ENCODE measurements around the gene VAMP8. TPM values are rescaled to one million over a fixed set of nuclear protein-coding genes. Genes with fewer than 3 reads are reported as not detected.
A peak's percentile ranks its signal among the peaks of the same experiment; 100 is the strongest.

Gene VAMP8
- polyA plus RNA-seq, 1 experiment: 0.70 TPM

DNA sequence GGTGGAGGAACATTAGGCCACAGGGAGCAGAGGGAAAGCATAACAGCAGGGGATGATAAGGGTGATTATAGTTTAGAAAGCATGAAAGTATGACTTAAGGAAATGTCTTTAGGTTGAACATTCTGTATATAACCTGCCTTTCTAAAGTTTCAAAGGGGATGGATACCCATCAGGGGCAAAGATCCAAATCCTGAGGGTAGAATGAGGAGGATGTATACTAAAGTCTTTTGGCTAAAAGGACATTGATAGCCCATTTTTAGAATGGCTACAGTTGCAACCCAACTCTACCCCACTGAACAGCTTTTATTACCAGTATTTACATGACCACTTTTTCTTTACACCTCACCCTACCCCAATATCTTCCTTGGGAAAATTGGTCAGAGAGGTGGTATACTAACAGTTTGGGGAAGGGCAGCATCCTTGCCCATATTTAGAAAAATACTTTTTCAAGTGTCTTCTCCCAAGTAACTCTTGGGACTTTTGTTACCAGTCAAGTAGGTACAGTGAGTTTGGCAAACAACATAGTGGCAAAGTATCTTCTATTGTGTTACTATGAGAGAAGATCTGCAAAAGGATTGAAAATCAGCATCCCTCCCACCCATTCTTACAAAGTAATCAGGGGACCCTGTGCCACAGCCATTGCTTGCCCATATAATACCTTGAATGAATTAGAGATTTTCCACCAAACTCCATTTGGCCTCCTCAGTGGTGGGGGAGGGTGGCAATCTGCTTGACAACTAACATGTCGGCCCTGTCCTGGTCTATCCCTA is 30.1 kb upstream of the VAMP8 start:
- peaks cover 17% of the 10 kb centered on the region for H3K36me3 ChIP-seq (ENCODE audit: control insufficient read depth, insufficient read depth, low read length)
- no peak for DNase-seq (ENCODE audit: low read depth)
- TF ChIP-seq, protein P1, sequence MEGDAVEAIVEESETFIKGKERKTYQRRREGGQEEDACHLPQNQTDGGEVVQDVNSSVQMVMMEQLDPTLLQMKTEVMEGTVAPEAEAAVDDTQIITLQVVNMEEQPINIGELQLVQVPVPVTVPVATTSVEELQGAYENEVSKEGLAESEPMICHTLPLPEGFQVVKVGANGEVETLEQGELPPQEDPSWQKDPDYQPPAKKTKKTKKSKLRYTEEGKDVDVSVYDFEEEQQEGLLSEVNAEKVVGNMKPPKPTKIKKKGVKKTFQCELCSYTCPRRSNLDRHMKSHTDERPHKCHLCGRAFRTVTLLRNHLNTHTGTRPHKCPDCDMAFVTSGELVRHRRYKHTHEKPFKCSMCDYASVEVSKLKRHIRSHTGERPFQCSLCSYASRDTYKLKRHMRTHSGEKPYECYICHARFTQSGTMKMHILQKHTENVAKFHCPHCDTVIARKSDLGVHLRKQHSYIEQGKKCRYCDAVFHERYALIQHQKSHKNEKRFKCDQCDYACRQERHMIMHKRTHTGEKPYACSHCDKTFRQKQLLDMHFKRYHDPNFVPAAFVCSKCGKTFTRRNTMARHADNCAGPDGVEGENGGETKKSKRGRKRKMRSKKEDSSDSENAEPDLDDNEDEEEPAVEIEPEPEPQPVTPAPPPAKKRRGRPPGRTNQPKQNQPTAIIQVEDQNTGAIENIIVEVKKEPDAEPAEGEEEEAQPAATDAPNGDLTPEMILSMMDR (IDR thresholded peaks at IDR 0.05; ENCODE audit: insufficient read depth, low read depth, low read length): no peak
- H3K27me3 ChIP-seq (ENCODE audit: control insufficient read depth, insufficient read depth, low read length): no peaks in the 10 kb centered on the region
- CTCF ChIA-PET: interaction anchor here (19.5 kb wide), 1 partner anchor 121 kb away, joined by 460 read pairs; the partner anchor contains the start of gene SH2D6
- POLR2A ChIA-PET: no interaction called here
- H3K4me3 ChIP-seq (ENCODE audit: low read depth, low read length): no peak overlapping the region

DNA sequence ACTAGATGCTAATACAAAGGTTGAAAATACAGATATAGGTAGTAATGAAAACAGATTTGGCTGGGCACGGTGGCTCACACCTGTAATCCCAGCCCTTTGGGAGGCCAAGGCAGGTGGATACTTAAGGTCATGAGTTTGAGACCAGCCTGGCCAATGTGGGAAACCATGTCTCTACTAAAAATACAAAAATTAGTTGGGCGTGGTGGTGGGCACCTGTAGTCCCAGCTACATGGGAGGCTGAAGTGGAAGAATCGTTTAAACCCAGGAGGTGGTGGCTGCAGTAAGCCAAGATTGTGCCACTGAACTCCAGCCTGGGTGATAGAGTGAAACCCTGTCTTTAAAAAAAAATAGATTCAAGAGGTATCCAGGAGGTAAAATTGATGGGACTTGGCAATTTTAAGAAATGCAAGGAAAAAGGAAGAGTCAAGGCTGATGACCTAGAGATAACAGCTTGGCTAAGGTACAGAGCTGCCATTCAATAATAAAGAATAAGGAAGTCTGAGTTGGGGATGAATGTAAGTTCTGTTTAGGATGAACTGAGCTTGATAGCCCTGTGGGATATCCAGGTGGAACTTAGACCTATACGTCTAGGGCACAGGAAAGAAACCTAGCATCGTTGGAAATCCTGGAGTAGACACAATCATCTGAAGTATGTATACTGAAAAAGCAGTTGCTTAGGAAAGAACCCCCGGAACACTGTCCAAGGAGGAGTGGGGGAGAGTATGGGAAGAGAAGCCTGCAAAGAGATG is 29.4 kb upstream of the VAMP8 start:
- TF ChIP-seq, protein P1 (IDR thresholded peaks at IDR 0.05; ENCODE audit: insufficient read depth, low read depth, low read length): no peak
- ChIA-PET CTCF (interaction anchor here (6.8 to 19.5 kb wide), 2 partner anchors 8 to 121 kb away, joined by 77 to 460 read pairs; partner anchors contain the start of genes MAT2A and SH2D6), POLR2A (interaction anchor here (1.1 kb wide), 1 partner anchor 8 kb away, joined by 4 read pairs; no protein-coding TSS in a partner anchor)
- Histone ChIP-seq H3K36me3 (ENCODE audit: control insufficient read depth, insufficient read depth, low read length) (peaks cover 19% of the 10 kb centered on the region), H3K4me3 (ENCODE audit: low read depth, low read length) (no peak overlapping the region), H3K27me3 (ENCODE audit: control insufficient read depth, insufficient read depth, low read length) (no peaks in the 10 kb centered on the region)
- no peak for DNase-seq (ENCODE audit: low read depth)

DNA sequence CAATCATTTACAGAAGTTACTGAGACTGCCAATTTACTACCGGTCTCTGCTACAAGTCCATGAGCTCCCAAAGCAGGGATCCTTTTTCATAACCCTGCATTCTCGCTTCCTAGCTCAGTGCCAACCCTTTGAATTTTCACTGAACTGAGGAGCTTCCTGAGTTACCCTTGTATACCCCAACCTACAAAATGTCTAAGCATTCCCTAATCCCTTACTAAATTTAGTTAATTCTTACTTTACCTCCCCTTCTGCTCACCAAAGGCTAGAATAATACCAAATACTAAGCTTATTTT is 28.8 kb upstream of the VAMP8 start:
- CTCF ChIA-PET: interaction anchor here (0.8 to 19.5 kb wide), 4 partner anchors 9 to 122 kb away, joined by 3 to 460 read pairs (median 57); partner anchors contain the start of genes GGCX, MAT2A and SH2D6
- POLR2A ChIA-PET: interaction anchor here (1.1 kb wide), 1 partner anchor 9 kb away, joined by 4 read pairs; no protein-coding TSS in a partner anchor
- TF ChIP-seq, protein P1 (IDR thresholded peaks at IDR 0.05; ENCODE audit: insufficient read depth, low read depth, low read length): no peak
- DNase-seq (ENCODE audit: low read depth): no peak
- Histone ChIP-seq H3K4me3 (ENCODE audit: low read depth, low read length) (no peak overlapping the region), H3K27me3 (ENCODE audit: control insufficient read depth, insufficient read depth, low read length) (no peaks in the 10 kb centered on the region), H3K36me3 (ENCODE audit: control insufficient read depth, insufficient read depth, low read length) (peaks cover 19% of the 10 kb centered on the region)

DNA sequence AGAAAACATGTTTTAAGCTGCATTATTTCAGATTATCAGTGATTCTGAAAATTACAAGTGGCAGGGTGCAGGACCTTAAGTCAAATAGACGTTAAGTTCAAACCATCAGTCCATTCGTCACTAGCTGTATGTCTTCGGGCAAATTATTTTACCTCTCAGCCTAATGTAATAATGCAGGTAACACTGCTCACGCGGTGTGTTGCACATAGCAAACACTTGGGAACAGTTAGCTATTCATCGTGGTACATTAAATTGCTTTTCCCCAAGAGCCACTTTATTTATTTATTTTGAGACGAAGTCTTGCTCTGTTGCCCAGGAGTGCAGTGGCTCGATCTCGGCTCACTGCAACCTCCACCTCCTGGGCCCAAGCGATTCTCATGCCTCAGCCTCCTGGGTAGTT is 28.3 kb upstream of the VAMP8 start:
- Histone ChIP-seq H3K27me3 (ENCODE audit: control insufficient read depth, insufficient read depth, low read length) (no peaks in the 10 kb centered on the region), H3K36me3 (ENCODE audit: control insufficient read depth, insufficient read depth, low read length) (peaks cover 20% of the 10 kb centered on the region), H3K4me3 (ENCODE audit: low read depth, low read length) (no peak overlapping the region)
- POLR2A ChIA-PET: interaction anchor here (0.8 to 1.1 kb wide), 3 partner anchors 9 to 130 kb away, joined by 3 to 4 read pairs (median 3); partner anchors contain the start of gene MAT2A
- TF ChIP-seq, protein P1 (IDR thresholded peaks at IDR 0.05; ENCODE audit: insufficient read depth, low read depth, low read length): no peak
- CTCF ChIA-PET: interaction anchor here (0.8 to 19.5 kb wide), 5 partner anchors 9 to 160 kb away, joined by 3 to 460 read pairs (median 37); partner anchors contain the start of genes GGCX, MAT2A and SH2D6
- no peak for DNase-seq (ENCODE audit: low read depth)

DNA sequence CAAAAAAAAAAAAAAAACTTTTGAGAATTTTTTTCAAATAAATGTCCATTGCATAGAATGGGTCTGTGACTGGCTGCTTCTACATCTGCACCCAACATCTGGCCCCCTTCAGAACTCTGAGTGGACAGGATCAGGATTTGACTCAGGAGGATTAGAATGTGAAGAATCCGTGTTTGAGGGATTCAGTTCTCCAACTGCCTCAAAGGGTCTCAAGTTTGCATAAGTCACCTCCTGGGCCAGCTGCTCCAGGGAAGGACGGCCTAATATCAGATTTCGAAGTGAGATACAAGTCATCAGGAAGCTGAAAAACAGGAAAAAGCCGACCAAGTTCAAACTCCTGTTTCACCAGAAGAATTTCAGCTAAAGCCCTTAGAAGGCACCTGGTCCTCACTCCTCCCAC is 27.6 kb upstream of the VAMP8 start:
- POLR2A ChIA-PET: interaction anchor here (0.8 to 0.9 kb wide), 3 partner anchors 10 to 131 kb away, joined by 3 to 4 read pairs (median 3); partner anchors contain the start of gene MAT2A
- peak; percentile 81 for DNase-seq (ENCODE audit: low read depth)
- no peak overlapping the region for H3K4me3 ChIP-seq (ENCODE audit: low read depth, low read length)
- TF ChIP-seq, protein P1 (IDR thresholded peaks at IDR 0.05; ENCODE audit: insufficient read depth, low read depth, low read length): no peak
- H3K27me3 ChIP-seq (ENCODE audit: control insufficient read depth, insufficient read depth, low read length): no peaks in the 10 kb centered on the region
- H3K36me3 ChIP-seq (ENCODE audit: control insufficient read depth, insufficient read depth, low read length): peaks cover 22% of the 10 kb centered on the region
- CTCF ChIA-PET: interaction anchor here (1.0 to 19.5 kb wide), 11 partner anchors 10 to 237 kb away, joined by 3 to 460 read pairs (median 11); partner anchors contain the start of genes GGCX, MAT2A and SH2D6
